Mucosa of descending colon (tissue), 3 donors: Measurements from ENCODE around the gene APLF. TPM values are rescaled to one million over a fixed set of nuclear protein-coding genes. Genes with fewer than 3 reads are reported as not detected.

Source experiments
- ATAC-seq: fragments of 200-7000 bp; cut with Tn5 transposase; one replicate; pipeline ENCODE4 v1.9.1; 2020; ENCODE audit warnings: mild to moderate bottlenecking, moderate library complexity
- DNase-seq, 3 donors: peaks; one replicate each; pipeline ENCODE4 v3.0.0-alpha.2; 2020
- H3K36me3 ChIP-seq: fragments of 200-600 bp; one replicate; pipeline ENCODE4 v1.8.0; 2021; ENCODE audit warnings: low read depth, mild to moderate bottlenecking
- H3K4me1 ChIP-seq: fragments of 200-600 bp; one replicate; pipeline ENCODE4 v1.8.0; 2021; ENCODE audit warnings: low read depth, mild to moderate bottlenecking
- H3K4me3 ChIP-seq: fragments of 200-600 bp; one replicate; pipeline ENCODE4 v1.8.0; 2021; ENCODE audit warnings: mild to moderate bottlenecking
- H3K9me3 ChIP-seq: fragments of 200-600 bp; one replicate; pipeline ENCODE4 v1.8.0; 2021; ENCODE audit warnings: mild to moderate bottlenecking
- intact Hi-C, 2 donors: fragments of 100-400 bp; cut with DNase I in 1 of 2; cut with micrococcal nuclease in 1 of 2; formaldehyde crosslinking; loops; one replicate each; pipeline versions ENCODE4 v1.11.0 to v1.11.1; 2022; cut with DNase I, micrococcal nuclease
- total RNA-seq, 3 donors: library from RNA; stranded (reverse); fragmentation: NEBNext Ultra II Directional in 2 of 3; extraction: Animal tissue kit (Norgen Biotek cat#: 25700) in 2 of 3; gene quantifications; one replicate each; pipeline versions ENCODE4 v1.2.1 to v1.2.4, GENCODE V29; 2021 to 2023
- TF ChIP-seq, protein P1 (sequence below): fragments of 200-600 bp; IDR thresholded peaks from one replicate; pipeline ENCODE4 v1.8.0; 2022; ENCODE audit warnings: antibody characterized with exemption, mild to moderate bottlenecking
- donor health status: DM: no; HTN: no; CAD: no; lungs with moderate emphysema.
- donor health status: DM: no; HTN: no; CAD: no.
- donor health status: DM: no; HTN: yes; CAD: no.

Gene APLF
- total RNA-seq, 3 donors from 2014 or later, result 1.9 to 9.7 (median 2.7) TPM

DNA sequence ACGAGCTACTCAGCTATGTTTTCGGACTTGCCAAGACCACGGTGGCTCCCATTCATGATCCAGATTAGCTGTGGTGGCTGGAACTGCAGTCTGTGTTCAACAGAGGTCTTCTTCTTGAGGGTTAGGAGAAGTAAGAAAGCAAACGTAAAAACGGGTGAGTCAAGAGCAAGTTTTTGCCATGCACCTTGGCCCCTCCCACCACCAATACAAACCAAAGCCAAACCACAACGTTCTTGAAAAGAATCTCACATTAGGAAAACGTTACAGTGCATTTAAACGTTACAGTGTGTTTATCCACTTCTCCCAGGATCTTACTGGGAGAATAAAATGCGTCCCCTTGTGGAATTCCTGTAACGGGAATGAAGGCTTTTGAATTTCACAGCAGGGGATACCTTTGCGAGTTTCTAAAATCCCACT lies 1.0 kb upstream of the APLF start:
- H3K36me3 ChIP-seq, result no peaks in the 10 kb centered on the region
- DNase-seq (peak in 1 of 3 donors; percentile 44), ATAC-seq (no peak)
- H3K4me1 ChIP-seq, result peaks cover 20% of the 10 kb centered on the region
- TF ChIP-seq, protein P1, sequence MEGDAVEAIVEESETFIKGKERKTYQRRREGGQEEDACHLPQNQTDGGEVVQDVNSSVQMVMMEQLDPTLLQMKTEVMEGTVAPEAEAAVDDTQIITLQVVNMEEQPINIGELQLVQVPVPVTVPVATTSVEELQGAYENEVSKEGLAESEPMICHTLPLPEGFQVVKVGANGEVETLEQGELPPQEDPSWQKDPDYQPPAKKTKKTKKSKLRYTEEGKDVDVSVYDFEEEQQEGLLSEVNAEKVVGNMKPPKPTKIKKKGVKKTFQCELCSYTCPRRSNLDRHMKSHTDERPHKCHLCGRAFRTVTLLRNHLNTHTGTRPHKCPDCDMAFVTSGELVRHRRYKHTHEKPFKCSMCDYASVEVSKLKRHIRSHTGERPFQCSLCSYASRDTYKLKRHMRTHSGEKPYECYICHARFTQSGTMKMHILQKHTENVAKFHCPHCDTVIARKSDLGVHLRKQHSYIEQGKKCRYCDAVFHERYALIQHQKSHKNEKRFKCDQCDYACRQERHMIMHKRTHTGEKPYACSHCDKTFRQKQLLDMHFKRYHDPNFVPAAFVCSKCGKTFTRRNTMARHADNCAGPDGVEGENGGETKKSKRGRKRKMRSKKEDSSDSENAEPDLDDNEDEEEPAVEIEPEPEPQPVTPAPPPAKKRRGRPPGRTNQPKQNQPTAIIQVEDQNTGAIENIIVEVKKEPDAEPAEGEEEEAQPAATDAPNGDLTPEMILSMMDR, result no peak
- no peak overlapping the region for H3K4me3 ChIP-seq
- no peaks in the 10 kb centered on the region for H3K9me3 ChIP-seq
- intact Hi-C loops, result no loop called here

DNA sequence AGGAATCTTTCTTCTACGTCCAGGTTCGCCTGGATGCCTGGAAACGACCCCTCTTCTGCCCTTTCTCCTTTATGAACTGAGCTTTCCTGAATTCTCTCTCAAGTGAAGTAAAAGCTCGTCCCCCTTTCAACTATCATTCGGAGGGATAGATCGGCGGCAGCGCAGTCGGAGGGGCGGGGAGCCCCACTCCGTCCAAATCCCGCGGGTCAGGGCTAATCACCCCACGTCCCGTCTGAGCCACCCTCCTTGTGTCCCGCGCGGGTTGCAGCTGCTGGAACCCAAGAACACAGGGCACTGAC lies 658 bp upstream of the APLF start:
- Histone ChIP-seq H3K9me3 (no peaks in the 10 kb centered on the region), H3K4me3 (peak overlapping the region; percentile 76), H3K36me3 (no peaks in the 10 kb centered on the region), H3K4me1 (peaks cover 20% of the 10 kb centered on the region)
- DNase-seq (no peak), ATAC-seq (peak; percentile 30)
- intact Hi-C loops, result no loop called here
- TF ChIP-seq, protein P1, result no peak

DNA sequence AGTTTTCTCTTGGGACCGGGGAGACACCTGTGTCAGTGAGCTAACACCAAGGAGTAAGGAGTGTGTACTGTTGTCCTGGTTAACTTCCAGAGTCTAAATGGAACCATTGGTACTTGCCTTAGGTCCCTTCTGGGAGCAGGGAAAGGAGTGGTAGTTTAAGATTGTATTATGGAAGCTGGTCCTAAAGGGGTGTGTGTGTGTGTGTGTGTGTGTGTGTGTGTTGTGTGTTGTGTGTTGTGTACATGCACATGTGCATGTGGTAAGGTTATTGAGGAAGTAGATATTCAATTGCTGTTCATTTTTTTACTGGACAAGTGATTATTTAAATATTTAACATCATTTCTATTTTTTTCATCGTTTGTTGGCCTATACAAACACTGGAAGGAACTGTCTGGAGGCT lies 1.4 kb downstream of the APLF start:
- TF ChIP-seq, protein P1, result no peak
- no peak for DNase-seq
- H3K4me3 ChIP-seq, result no peak overlapping the region
- no peaks in the 10 kb centered on the region for H3K9me3 ChIP-seq
- no peak for ATAC-seq
- intact Hi-C loops, result no loop called here
- peaks cover 14% of the 10 kb centered on the region for H3K4me1 ChIP-seq
- H3K36me3 ChIP-seq, result no peaks in the 10 kb centered on the region

DNA sequence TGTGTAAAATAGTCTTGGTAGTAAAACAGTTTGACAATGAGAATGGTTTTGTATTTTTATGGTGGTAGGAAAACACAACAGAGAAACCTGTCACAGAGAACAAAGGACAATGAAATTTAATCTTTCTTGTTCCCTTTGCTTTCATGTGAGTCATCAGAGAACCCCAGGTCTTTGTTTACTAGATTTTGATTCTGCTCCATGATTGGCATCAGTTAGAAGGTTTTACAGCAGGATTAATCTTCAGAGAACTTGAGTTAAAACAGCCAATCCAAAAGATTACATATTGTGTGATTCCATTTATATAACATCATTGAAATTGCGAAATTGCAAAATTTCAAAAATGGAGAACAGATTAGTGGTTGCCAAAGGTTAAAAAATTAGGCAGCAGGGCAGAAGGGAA lies 2.5 kb downstream of the APLF start:
- no peaks in the 10 kb centered on the region for H3K9me3 ChIP-seq
- intact Hi-C loops, result no loop called here
- H3K4me3 ChIP-seq, result no peak overlapping the region
- TF ChIP-seq, protein P1, result no peak
- no peaks in the 10 kb centered on the region for H3K36me3 ChIP-seq
- H3K4me1 ChIP-seq, result peaks cover 9% of the 10 kb centered on the region
- DNase-seq (no peak), ATAC-seq (peak; percentile 4)

DNA sequence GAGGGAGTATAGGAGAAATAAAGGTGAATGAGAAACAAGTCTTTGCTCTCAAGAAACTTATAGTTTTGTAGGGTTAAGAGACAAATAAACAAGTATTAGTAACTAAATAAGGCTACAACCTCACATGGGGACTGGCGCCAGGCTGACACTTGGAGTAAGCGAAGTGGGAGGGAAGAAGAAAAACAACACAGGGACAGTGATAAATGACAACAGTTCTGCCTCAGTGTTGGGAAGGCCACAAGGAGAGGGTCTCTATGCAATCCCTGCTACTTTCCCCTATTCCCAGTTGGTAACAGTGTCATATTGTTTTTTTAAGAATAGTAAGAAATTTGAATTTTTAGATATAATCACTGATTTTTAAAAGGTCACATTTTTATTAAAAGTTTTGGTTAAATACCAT lies 4.0 kb downstream of the APLF start:
- no peak for ATAC-seq
- intact Hi-C loops, result no loop called here
- H3K9me3 ChIP-seq, result no peaks in the 10 kb centered on the region

More for the DNA sequence above, 4.0 kb downstream of the APLF start:
- no peak for DNase-seq
- TF ChIP-seq, protein P1, result no peak
- H3K36me3 ChIP-seq, result no peaks in the 10 kb centered on the region
- H3K4me3 ChIP-seq, result no peak overlapping the region
- H3K4me1 ChIP-seq, result peaks cover 4% of the 10 kb centered on the region
